HG02763 (cell line): ENCODE results near the gene SMYD3.

ENCODE experiments used
- ATAC-seq: cut with Tn5 transposase; IDR thresholded peaks from one replicate; pipeline ENCODE4 v1.9.1; 2021; ENCODE audit warnings: mild to moderate bottlenecking, moderate library complexity; ENCODE audit not compliant: unreplicated experiment

SMYD3 gene

DNA sequence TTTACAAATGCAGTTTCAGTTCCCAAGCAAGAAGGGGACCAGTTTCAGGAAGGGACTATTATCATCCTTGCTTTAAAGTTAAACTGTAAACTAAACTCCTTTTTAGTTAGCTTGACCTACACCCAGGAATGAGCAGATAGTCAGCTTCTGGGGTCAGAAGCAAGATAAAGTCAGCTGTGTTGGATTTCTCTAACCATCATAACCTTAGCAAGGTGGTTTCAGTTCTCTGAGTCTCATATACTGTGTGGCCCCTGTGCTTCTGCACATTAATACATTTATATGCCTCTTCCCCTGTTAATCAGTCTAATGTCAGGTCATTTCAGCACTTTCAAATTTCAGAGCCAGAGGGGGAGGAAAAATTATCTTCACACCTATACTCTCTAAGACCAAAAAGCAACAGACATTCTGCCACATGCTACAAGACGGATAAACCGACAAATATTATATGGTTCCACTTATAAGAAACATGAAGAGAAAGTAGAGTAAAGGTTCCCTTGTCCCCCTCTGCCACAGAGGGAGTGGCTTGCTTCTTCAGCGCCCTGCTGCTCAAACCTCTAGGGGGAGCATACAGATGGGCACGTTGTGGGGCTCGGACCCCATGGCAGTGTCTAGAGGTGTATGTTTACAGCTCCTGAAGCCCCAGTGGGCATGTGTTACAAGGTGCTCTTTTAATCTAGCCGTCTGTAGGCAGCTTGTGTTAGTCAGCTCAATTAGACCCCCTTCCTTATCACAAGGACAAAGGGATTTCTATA is 89.1 kb downstream of the SMYD3 start:
- ATAC-seq: no peak

DNA sequence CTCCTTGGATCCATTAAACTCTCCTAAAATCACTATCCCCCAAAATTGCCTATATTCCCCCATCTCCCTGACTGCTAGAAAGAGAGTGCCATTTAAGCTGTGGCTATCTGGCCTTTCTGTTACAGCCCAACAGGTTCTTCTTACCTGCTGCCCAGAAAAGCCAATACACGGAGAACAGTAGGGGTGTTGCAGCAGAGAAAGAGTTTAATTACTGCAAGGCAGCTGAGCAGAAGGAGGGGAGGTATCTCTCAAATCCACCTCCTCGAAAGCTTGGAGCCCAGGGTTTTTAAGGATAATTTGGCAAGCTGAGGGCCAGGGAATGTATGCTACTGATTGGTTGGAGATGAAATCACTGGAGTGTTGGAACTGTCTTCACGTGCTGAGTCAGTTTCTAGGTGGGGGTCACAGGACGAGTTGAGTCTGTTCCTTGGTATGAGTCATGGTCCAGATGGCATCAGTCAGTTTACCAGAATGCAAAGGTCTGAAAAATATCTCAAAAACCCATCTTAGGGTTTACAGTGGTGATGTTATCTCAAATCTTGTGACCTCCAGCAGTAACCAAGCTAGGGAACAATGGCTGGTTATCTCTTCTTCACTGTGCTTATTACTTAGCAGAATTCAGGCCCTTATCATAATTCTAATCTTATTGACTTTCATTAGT is 89.8 kb downstream of the SMYD3 start:
- ATAC-seq: no peak

DNA sequence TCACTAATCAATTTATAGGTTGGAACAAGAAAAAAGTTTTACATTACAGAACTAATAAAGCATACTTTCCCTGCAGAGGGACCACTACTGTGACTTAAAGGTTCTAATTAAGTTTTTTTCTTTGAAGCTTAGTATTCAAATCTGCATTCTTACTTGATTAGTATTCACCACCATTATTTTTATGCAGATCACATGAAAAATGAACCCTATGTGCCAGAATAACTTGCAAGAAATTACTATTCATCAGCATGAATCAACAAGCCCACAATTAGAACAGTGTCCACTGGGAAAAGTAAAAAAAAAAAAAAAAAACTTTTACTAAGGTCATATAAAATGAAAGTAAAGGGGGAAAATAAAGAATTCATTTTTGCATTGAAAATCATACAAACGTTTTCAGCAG is 90.8 kb downstream of the SMYD3 start:
- no peak for ATAC-seq

DNA sequence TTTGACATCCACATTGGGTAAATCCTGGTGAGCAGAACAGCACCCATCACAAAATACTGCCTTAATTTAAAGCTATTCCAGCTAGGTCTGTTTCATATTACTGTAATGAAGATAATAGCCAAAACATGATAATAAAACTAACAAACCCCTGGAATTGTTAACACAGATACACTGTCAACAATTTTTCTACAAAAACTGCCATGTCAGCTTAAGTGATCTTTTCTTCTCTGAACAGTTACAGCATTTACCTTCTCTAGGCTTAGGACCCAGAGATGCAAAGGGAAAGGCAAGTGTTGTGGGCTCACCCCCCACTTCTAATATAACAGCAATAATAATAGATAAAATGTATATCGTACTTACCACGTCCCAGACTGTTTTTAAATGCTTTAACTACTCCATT is 92.1 kb downstream of the SMYD3 start:
- ATAC-seq: no peak

DNA sequence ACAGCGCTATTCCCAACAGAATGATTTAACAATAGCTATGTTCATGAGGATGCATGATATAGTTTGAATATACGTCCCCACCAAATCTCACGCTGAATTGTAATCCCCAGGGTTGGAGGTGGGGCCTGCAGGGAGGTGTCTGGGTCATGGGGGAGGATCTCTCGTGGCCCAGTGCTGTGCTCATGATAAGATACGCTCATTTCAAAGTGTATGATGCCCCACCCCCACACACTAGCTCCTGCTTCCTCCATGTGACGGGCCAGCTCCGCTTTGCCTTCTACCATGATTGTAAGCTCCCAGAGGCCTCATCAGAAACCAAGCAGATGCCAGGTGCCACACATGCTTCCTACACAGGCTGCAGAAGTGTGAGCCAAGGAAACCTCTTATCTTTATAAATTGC is 93.6 kb downstream of the SMYD3 start:
- no peak for ATAC-seq

DNA sequence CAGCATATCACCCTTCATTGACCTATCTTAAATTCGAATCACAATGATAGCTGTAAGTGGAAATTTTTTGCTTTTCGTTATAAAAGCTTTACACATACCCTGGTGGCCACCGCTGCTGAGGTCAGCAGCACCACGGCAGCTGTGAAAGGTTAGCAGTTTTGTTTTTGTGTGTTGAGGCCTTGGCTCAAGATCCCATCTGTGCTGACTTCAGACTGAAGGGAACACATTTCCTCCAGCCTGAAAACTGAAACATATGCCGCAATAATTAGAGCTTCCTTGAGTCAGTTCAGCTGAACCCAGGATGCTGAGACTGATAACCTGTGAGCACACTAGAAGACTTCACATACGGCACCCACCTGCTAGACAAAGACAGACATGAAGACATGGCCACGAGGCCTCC is 103.0 kb downstream of the SMYD3 start:
- no peak for ATAC-seq

DNA sequence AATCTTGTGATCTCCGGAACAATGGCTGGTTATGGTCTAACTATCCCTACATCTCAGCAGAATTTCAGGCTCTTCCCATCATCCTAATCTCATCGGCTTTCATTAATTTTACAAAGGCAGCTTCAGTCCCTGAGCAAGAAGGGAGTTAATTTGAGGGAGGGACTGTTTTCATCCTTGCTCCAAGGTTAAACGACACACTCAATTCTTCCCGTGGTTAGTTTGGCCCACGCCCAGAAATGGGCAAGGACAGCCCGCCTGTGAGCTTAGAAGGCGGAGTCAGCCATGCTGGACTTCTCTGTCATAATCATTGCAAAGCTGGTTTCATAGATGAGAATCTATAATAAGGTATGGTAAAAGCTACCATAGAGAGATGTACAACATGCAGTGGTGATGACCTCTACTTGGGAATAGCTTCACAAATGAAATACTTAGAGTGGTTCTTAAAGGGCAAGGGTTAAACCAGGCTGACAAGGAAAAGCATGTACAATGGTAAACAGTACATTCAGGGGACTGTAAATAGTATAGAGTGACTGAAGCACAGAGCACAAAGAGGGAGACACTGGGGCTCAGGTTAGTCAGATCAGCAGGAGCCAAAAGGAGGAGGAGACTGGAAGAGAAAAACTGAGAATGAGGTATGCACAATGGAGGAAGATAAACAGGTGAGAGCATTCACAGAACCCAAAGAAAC is 108.8 kb downstream of the SMYD3 start:
- ATAC-seq: no peak

DNA sequence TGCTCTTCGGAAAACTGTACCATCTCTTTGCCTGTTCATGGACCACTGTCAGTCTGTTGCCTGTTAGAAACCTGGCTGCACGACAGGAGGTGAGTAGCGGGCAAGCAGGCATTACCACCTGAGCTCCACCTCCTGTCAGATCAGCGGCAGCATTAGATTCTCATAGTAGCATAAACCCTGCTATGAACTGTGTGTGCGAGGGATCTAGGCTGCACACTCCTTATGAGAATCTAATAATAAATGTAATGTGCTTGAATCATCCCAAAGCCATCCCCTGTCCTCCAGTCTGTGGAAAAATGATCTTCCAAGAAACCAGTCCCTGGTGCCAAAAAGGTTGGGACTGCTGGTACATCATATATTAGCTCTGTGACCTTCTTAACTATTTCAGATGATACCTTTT is 110.0 kb downstream of the SMYD3 start:
- ATAC-seq: no peak

DNA sequence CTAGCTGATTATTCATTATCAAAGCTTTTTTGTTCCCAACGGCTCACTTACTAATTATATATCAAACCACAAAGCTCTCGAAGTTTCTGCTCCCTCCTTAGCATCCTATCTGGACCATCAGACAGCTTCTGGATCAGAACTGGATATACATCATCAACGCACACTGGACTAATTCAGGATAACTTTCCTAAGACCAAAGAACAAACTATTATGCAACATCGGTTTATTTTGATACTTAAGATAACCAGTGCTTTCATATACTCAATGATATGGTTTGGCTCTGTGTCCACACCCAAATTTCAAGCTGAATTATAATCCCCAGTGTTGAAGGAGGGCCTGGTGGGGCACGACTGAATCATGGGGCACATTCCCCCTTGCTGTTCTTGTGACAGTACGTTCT is 110.8 kb downstream of the SMYD3 start:
- ATAC-seq: no peak

DNA sequence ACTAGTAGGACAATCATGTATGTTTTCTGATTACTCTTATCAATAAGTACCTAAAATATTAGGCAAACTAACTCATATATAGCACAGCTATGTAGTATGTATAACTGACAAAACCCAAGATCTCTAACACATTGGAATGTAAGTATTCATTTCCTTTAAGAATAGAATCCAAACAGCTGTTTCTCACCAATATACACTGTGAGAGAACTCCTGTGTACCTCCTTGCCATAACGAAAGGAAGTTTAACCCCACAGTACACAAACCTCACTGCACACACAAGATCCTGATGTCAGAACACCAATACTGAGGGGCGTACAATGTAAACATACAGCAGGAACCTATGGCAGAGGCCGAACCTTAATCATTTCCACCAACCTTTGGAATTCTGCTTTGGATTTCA is 113.0 kb downstream of the SMYD3 start:
- ATAC-seq: no peak

DNA sequence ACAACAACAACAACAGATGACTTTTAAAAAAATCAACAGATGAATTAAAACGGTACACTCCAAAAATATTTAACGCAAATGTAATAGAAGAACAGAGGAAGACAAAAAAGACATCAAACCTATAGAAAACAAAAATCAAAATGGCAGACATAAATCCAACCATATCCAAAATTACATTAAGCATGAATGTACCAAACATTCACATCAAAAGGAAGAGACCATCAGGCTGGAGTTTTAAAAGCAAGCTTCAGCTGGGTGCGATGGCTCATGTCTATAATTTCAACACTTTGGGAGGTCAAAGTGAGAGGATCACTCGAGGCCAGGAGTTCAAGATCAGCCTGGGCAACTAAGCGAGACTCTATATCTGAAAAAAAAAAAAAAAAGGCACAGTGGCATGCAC is 116.2 kb downstream of the SMYD3 start:
- no peak for ATAC-seq

DNA sequence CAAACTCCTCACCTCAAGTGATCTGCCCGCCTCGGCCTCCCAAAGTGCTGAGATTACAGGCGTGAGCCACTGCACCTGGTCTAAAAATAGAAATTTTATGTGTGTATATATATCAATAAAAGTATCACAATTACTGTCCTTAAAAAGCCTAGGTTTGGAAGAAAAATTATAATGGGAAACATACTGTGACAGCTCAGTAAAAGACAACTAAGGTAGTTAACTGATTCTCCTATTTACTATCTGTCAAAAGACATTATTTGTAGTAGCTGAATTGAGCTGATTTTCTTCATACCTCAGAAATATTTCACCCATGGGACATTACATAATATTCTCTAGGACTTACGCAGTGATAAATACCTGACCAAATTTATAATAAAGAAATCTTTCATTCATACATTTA is 122.5 kb downstream of the SMYD3 start:
- no peak for ATAC-seq

DNA sequence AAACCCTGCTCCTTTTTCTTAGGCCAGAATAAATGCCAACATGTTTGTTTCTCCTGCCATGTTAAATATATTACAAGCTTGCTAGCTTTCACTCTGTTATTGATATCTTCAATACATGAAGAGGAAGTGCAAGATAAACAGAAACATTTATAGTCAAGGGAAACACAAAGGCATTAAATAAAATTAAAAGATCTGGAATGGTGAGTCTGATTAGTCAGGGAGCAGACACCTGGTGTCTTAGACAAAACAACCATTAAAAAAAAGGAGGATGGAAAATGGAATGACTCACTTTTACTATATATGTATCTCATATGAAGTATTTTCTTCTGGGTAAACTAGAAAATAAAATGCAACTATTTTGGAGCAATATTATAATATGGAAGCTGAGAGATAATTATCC is 123.3 kb downstream of the SMYD3 start:
- no peak for ATAC-seq

DNA sequence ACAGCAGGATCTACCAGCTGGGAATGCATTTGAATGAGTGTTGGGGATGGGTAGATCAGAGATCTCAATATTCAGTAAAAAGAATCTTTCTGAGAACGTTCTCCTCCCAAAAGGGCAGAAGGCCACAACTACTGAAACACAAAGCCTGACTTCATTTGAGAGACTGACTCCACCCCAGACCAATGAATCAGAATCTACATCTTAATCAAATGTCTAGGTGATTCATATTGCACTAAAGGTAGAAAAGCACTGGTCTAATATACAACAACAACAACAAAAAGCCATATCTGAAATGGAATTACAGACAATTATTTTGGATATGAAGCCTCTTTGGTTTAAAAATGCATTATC is 123.9 kb downstream of the SMYD3 start:
- no peak for ATAC-seq

DNA sequence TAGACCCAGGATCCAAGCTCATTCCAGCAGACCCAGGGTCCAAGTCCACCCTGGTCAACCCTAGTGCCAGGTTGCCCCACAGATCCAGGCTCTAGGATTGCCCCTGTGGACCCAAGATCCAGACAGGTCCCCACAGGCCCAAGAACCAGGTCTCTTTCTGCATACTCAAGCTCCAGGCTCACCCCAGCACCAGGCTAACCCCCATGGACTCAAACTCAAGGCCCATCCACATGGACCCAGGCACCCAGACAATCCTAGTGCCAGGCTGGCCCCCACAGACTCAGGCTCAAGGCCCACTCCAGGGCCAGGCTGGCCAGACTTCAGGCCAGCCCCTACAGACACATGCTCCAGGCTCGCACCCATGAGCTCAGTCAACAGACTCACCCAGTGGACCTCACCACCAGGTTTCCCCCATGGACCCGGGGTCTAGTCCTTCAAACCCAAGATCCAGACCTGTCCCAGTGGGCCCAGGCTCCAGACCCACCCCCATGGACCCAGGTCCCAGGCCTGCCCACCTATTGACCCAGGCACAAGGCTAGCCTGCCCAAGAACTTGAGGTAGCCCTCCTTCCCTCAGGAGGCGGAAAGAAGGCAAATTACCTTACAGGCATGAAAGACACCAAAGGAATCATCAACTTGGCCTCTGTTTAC is 124.4 kb downstream of the SMYD3 start:
- no peak for ATAC-seq

DNA sequence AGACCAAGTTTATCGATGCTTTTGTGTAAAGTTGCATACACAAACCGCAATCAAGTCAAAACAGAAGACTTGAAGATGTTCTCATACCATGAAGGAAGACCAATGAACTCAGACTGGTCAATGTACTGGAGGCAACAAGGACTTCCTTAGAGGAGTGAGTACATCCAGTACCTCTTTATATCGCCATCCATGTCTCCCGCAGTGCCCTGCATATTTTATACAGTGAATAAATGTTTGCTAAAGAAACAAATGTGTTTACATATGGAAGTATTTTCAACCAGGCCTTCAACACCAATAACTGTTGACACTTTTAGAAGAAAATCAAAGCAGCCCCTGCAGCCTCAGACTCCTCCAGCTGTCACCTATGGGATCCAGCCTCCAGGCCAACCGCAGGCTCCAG is 125.6 kb downstream of the SMYD3 start:
- ATAC-seq: no peak

DNA sequence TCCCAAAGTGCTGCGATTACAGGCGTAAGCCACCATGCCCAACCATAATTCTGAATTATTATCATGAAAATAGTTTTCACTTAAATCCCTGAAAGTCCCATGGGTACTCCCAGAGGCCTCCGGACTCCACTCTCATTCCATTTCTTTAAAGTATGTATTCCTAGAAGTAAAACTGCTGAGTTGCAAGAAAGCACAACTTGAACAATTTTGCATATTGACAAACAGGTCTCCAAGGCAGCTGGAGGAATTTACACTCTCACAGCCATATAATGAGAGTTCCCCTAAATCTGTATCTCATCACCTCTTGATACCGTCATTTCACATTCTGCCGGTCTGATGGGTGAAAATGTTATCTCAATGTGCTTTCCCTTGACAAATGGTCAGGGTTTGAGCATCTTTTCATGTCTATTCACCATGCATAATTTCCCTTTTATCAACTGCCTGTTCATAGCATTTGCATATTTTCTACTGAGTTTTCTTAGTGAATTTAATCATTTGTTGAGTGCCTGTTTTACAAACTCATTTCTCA is 129.4 kb downstream of the SMYD3 start:
- no peak for ATAC-seq

DNA sequence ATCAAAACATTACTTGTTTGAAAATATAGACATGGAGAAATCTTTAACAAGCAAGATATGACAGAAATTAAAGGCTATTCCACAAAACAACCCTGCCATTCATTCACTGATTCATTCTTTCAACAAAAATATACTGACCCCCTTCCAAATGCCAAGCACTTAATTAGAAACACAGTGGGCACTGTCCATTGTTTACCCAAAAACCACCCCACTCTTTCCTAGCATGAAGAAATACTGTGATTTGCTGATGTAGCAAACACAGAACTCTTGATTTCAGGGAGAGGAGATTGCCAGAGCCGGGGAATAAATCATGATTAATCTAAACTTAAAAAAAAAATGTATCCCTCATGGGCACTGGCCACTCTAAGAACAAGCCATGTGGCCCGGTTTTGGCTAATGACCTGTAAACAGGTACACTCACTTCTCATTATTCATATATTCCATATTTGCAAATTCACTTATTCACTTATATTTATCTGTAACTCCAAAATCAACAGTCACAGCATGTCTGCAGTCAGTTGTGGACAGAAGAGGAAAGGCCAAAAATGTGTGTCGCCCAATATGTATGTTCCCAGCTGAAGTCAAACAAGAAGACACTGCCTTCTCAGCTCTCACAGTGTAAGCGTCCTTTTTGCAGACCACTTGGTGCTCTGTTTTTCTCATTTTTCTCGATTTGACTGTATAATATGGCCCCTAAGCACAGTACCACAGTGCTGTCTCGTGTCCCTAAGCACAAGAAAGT is 133.1 kb downstream of the SMYD3 start:
- no peak for ATAC-seq

DNA sequence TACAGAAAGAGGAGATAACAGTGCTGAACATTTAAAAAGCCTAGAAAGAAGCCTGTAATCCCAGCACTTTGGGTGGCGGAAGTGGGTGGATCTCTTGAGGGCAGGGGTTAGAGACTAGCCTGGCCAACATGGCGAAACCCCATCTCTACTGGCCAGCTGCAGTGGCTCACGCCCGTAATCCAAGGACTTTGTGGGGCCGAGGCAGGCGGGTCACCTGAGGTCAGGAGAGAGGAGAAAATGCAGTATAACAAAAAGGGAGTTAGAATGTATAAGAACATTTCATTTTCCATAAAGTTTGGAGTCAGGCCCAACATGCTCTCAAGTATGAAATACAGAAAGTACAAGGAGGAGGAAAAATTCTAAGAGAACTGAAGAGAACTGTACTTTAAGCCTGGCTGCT is 134.5 kb downstream of the SMYD3 start:
- ATAC-seq: no peak

DNA sequence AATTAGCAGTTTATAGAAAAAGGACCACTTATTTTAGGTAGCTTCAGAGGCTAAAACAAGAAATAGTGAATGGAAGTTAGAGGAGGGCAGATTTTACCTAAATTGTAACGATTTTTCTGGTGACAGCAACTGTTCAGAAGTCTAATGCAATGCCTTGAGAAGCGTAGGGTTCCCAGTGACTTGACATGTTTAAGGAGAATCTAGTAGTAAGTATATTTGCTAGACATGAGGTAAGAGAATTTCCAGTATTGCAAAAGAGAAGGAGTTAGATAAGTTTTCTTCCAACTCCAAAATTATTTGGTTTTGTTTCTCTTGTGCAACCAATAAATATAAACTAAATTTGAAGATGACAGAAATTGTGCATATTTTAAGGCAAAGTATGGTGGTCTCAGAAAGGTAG is 140.0 kb downstream of the SMYD3 start:
- no peak for ATAC-seq

DNA sequence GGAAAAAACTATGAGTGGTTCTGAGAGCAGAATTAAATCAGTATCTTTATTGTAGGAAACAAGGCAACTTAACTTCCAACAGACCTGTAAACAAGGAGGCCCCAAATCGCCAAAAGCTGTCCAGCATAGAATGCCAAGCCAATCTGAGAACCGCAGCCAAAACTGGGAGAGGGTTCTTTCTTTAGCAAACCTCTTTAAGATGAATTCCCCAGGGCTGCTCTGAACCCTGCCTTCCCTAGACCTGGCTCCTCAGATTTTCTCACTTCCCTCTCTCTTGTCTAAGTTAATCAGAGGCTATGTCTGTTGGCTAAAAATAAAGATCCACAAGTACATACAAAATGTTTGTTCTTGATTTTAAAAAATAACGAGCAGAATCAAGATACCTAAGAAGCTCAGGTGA is 141.4 kb downstream of the SMYD3 start:
- no peak for ATAC-seq
